ENCODE data around the gene ZBTB12.
"Not testable (repeated sequence)": the region's sequence is repeated elsewhere in the genome, so short reads cannot be mapped to it uniquely, and the experiment has no call there.

Gene ZBTB12

GRCh38 chr6:31874084-31874670, 27.7 kb downstream of the ZBTB12 start:
- no peak for DNase-seq

- DNase-seq = no peak
Measured at GRCh38 chr6:31871046-31871659, 30.7 kb downstream of the ZBTB12 start.

- no peak for DNase-seq
Measured at GRCh38 chr6:31870385-31870921, 31.4 kb downstream of the ZBTB12 start.

GRCh38 chr6:31869343-31869742, 32.5 kb downstream of the ZBTB12 start:
- no peak for DNase-seq

GRCh38 chr6:31868658-31868971, 33.3 kb downstream of the ZBTB12 start:
- not testable (repeated sequence) for DNase-seq

- DNase-seq = no peak
Measured at GRCh38 chr6:31865205-31866118, 36.4 kb downstream of the ZBTB12 start.

- no peak for DNase-seq
Measured at GRCh38 chr6:31864818-31865204, 37.1 kb downstream of the ZBTB12 start.

- not testable (repeated sequence) for DNase-seq
Measured at GRCh38 chr6:31864123-31864562, 37.7 kb downstream of the ZBTB12 start.

GRCh38 chr6:31862344-31863235, 39.3 kb downstream of the ZBTB12 start, which contains the start of gene NEU1:
Gene NEU1 (minus strand): TSS chr6:31862821. CDS start chr6:31862776, 45 bp downstream.
- DNase-seq = peak; percentile 100

GRCh38 chr6:31861919-31862343, 40.0 kb downstream of the ZBTB12 start:
- no peak for DNase-seq

- no peak for DNase-seq
Measured at GRCh38 chr6:31861150-31861549, 40.7 kb downstream of the ZBTB12 start.

- no peak for DNase-seq
Measured at GRCh38 chr6:31860349-31860748, 41.5 kb downstream of the ZBTB12 start.

GRCh38 chr6:31859923-31860322, 42.0 kb downstream of the ZBTB12 start:
- DNase-seq = no peak

- no peak for DNase-seq
Measured at GRCh38 chr6:31858707-31859106, 43.2 kb downstream of the ZBTB12 start.

- DNase-seq = not testable (repeated sequence)
Measured at GRCh38 chr6:31857774-31858173, 44.1 kb downstream of the ZBTB12 start.

- not testable (repeated sequence) for DNase-seq
Measured at GRCh38 chr6:31851980-31852718, 49.7 kb downstream of the ZBTB12 start.

GRCh38 chr6:31851485-31851832, 50.4 kb downstream of the ZBTB12 start:
- DNase-seq = no peak

- DNase-seq = no peak
Measured at GRCh38 chr6:31850765-31851484, 51.0 kb downstream of the ZBTB12 start.
